Activated CD4-positive, alpha-beta T cell treated with anti-CD3 and anti-CD28 coated beads, Interleukin-2, Interleukin-4, amounts not matched to agents 100 ng/mL and 50 ng/mL, durations not matched to agents 16 hours and 8 hours (primary cell): ENCODE results near the gene CHST11.

ENCODE experiments used
- DNase-seq: peaks from one replicate; pipeline ENCODE4 v3.0.0-alpha.2; 2020; ENCODE audit warnings: low spot score

CHST11 gene

DNA sequence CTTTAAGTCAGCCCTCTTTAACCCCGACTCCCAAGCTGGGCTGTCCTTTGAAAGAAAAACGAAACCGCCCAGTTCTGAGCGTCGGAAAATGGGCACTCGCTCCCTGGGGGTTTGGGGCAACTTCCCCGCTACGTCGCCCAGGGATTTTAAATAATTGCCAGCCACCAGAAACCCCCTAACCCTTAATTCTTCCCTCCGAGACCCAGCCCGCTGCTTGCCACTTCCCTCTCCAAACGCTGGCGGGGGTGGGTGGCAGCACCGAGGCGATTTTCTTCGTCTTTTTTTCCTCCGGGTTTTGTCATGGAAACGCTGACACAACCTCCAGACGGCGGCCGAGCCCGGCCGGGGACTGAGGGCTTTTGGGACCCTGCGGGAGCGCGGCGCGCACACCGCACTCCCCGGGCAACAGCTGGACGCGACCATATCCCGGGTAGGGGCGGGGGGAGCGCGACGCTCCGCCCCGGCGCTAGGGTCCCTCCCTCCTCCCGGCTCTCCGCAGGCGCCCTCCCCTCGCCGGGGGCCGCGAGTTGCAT, at the start of gene CHST11:
CHST11 (plus strand) TSS at position 532 of the 533 bp plus-strand sequence.
- peak; percentile 84 for DNase-seq

DNA sequence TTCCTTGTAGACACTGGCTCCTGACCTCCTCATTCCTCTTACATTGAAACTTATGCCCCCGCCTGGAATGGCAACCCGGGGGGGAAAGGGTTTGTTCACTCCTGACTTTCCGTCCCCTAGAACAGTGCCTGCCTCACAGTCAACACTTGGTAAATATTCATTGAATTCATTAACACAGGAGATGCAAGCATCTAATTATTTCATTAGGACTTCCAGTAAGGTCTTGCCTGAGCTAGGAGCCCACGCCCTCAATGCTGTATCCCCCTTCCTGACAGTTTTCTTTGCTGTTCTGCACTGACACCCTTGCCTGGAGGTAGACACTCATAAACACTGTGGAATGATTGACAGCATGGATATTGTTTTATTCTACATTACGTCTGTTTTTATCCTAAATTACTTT, 49.3 kb upstream of the CHST11 start:
- no peak for DNase-seq

DNA sequence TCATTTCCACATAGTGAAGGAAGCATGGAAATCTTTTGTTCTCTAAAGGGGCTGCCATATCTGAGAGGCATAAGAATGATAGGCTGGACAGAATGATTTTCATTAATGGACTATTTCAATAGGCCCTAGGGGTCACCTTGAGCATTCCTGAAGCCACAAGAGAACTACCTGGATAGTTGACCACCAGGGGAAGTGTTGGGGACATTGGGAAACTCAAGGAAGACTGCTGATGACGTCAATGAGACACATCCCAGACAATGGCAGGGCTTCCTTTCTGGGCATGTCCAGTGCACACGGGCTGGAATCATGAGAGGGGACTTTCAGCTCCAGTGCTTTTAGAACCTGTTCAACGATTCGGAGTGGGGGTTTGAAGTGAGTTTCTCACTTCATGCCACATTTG, 48.8 kb upstream of the CHST11 start:
- no peak for DNase-seq

DNA sequence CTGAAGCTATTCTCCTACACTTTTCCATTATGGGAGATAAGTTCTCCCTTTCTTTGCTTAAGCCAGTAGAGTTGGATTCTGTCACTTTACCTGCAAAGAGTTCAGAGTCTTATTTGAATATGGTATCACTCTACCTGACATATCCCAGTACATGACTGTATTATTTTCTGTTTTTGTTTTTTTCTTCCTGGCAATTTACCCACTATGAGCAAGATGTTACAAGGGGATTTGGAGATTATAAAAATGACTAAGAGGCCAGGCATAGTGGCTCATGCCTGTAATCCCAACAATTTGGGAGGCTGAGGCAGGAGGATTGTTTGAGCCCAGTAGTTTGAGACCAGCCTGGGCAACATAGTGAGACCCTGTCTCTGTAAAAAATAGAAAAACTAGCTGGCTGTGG, 46.4 kb upstream of the CHST11 start:
- DNase-seq = no peak

GRCh38 chr12:104410786-104411185, 46.0 kb upstream of the CHST11 start:
- no peak for DNase-seq

DNA sequence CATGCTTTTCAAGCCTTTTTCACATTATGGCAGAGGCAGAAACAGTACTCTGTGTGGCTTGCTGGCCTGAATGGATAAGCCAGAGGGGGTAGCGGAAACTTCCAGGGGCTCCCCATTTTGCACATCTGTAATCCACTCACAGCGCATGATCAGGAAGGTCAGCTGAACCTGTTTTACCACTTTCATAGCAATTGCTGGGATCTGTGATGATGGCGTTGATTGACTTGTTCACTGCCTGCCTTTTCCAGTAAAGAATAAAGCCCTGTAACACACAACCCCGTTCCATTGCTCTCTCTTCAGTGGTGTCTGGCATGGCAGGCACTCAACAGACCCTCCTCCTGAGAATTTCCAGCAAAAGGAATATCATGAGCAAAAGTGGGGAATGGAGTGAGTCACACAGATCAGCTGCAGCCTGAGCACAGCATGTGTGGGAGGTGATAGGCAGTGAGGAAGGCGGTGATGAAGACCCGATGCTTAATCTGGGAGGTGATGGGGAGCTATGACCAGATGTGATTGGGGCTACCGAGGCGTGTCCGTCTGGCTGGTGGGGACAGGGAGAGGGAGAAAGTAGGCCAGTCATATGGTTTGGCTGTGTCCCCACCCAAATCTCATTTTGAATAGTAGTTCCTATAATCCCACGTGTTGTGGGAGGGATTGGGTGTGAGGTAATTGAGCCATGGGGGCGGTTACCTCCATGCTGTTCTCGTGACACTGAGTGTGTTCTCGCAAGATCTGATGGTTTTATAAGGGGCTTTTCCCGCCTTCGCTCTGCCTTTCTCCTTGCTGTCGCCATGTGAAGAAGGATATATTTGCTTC, 44.7 kb upstream of the CHST11 start:
- DNase-seq = no peak

DNA sequence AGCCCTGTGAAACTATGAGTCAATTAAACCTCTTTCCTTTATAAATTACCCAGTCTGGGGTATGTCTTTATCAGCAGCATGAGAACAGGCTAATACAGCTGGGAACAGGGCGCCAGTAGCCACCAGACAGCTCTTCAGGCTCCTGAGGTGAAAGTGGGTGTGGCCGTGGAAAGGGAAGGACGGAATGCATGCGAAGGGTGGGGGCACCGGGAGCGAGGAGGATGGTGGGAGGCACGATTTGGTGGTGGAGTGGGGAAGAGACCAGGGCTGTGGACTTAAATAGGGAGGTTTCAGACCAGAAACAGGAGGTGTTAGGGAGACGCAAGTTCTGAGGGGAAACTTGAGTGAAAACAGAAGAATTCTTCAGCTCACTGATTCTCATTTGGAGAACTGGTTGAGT, 44.1 kb upstream of the CHST11 start:
- no peak for DNase-seq

DNA sequence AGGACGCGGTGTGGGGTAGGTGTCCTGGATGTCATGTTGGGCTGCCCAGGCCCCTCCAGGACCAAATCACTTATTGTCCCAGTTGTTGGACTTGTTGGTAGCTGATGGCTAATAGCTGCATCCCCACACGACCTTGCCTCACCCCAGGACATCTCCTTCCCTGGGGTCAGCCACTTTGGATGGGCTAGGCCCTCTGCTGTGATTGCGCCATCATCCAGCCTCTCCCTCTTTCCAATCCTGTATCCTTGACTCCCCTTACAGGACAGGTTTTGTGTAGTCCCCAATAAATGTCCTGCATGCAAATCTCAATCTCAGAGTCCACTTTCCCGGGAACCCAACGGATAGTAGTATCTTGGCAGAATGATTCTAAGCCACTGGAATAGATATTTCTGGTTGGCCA, 43.4 kb upstream of the CHST11 start:
- DNase-seq = no peak

- DNase-seq = no peak
These were observed 42.0 kb upstream of the CHST11 start for GRCh38 chr12:104414581-104415341.

DNA sequence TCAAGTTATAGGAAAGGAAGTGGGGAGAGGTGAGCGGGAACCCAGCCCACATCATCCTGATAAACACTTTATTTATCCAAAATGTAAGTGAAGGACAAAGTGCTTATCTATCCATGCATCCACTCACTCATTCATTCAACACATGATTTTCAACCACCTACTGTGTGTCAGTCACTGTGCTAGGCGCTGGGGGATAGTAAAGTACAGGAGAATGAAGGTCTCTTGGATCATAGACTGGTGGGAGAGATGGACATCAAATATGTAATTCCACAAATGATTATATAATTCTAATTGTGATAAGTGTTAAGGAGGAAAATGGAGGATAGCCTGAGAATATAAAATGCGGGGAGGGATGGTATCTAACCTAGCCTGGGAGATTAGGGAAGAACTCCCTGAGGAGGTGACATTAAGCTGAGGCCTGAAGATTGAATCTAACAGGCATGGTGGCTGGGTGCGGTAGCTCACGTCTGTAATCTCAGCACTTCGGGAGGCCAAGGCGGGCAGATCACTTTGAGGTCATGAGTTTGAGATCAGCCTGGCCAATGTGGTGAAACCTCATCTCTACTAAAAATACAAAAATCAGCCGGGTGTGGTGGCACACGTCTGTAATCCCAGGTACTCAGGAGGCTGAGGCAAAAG, 41.3 kb upstream of the CHST11 start:
- DNase-seq = no peak

GRCh38 chr12:104416136-104416535, 40.6 kb upstream of the CHST11 start:
- no peak for DNase-seq

- DNase-seq = no peak
These were observed 40.2 kb upstream of the CHST11 start for GRCh38 chr12:104416585-104416984.

- DNase-seq = no peak
These were observed 37.0 kb upstream of the CHST11 start for GRCh38 chr12:104419717-104420116.

GRCh38 chr12:104420868-104421267, 35.9 kb upstream of the CHST11 start:
- DNase-seq = peak; percentile 53

DNA sequence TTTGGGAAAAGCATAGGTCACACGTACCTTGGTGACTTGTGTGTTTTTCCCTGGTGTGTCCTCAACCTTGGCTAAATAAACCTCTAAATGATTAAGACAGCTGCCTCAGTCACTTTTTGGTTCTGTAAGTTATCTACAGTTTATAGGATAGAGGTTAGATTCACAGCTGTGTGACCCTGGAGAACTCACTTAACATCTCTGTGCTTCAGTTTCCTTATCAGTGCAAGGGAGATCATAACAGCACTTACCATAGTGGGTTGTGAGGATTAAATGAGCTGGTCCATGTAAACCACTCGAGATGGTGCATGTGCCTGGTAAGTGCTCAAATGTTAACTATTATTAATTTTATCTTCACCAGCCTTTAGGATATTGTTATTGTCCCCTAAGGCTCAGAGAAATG, 35.4 kb upstream of the CHST11 start:
- no peak for DNase-seq

DNA sequence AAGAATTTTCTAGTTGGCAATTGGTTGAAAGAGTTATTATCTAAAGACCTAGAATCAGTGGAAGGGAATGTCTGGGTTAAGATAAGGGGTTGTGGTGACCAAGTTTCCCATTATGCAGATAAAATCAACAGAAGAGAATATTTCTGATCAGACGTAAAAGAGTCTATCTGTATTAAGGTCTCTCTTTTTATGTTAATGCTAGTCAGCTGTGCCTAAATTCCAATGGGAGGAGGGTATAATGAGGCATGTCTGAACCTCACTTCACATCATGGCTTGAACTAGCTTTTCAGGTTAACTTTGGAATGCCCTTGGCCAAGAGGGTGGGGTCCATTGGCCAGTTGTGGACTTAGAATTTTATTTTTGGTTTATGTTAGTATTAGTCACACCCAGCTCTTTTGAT, 34.3 kb upstream of the CHST11 start:
- DNase-seq = no peak

DNA sequence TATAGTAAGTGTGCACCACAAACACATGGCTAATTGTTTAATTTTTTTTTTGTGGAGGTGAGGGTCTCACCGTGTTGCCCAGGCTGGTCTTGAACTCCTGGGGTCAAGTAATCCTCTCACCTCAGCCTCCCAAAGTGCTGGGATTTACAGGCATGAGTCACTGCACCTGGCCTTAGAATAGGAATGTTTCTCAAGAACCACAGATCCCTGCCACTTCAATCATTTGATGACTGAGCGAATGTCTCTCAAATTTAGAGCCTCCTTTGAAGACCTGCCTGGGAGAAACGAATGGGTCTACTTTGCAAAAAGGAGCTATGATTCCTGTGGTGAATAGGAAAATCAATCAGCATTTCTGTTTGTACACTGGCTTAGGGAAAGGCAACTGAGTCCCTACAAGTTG, 33.5 kb upstream of the CHST11 start:
- DNase-seq = no peak

GRCh38 chr12:104423809-104424208, 32.9 kb upstream of the CHST11 start:
- no peak for DNase-seq

DNA sequence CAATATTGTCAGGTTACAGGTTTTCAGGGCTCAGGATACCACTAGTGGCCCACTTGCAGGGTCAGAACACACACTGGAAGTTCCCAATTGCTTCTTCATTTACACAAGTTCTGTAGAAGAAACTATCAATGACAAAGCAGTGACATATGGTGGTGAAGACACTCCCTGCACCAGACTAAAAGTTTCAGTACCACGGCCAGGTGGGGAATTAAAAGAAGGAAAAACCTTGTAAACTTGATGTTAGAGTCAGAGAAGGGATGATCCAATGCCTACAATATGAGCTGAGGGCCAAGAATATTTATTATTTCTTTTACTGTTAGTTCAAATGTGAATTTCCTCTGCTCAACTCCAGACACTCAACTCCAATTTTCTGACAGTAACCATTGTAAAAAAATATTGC, 31.8 kb upstream of the CHST11 start:
- DNase-seq = no peak

GRCh38 chr12:104425614-104426013, 31.1 kb upstream of the CHST11 start:
- no peak for DNase-seq

DNA sequence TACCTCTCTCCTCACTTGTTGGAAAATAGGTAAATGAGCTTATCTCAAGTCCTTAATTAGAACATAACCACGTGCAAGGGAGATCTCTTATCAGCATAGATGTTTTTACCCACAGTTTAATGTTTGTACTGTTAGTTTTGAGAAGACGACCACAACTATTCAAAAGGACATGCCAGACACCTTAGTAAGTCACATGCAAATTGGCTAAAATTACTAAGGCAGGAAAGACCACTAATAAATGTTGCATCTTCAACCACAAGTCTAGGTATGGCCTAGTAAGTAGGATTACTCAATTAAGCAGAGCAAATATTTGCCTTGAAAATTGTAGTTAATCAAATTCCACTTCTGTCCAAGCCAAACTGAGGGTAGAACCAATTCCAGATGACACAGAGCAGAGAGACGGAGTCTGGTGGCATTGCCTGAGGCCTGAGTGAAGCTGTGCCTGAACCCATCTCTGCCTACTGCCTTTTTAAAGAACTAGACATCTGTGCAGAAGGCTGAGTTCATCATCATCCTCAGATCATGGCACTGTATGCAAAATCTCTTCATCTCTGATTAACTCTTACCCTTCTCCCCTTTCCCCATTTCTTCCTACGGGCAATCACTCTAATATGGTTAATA, 29.7 kb upstream of the CHST11 start:
- DNase-seq = no peak

GRCh38 chr12:104427547-104427938, 29.2 kb upstream of the CHST11 start:
- DNase-seq = peak; percentile 39
